GM12878 (cell line): ENCODE results near the gene ZNF574. TPM values are rescaled to one million over a fixed set of nuclear protein-coding genes. Genes with fewer than 3 reads are reported as not detected.
A peak's percentile ranks its signal among the peaks of the same experiment; 100 is the strongest.

Experiments used
- ATAC-seq: fragments of 200-7000 bp; cut with Tn5 transposase; 3 replicates; pipeline ENCODE4 v1.9.1; 2020; ENCODE audit warnings: mild to moderate bottlenecking, moderate library complexity
- BruUV-seq: library from RNA; stranded (reverse); fragments of 400-500 nt; replicated peaks from 2 replicates; lab custom pipeline; 2021; lab: Mats Ljungman, UMichigan
- CTCF ChIA-PET: fragments of 300-600 bp; sonication (Branson Sonifier 250); formaldehyde crosslinking; extraction: SDS; loops from one replicate; lab custom pipeline; 2021; ENCODE audit warnings: inconsistent platforms; lab: Yijun Ruan, JAX
- POLR2A ChIA-PET: fragments of 350-600 bp; formaldehyde crosslinking; extraction: SDS; loops from one replicate; lab custom pipeline; 2021; ENCODE audit warnings: inconsistent platforms; lab: Charles Lee
- RAD21 ChIA-PET: fragments of 300-600 bp; sonication (Branson Sonifier 250); formaldehyde crosslinking; loops from one replicate; lab custom pipeline; 2023; ENCODE audit warnings: antibody characterized with exemption; ENCODE audit not compliant: unreplicated experiment; lab: Charles Lee
- SMC1A ChIA-PET: fragments of 300-600 bp; sonication (Branson Sonifier 250); formaldehyde crosslinking; loops from one replicate; lab custom pipeline; 2023; ENCODE audit not compliant: unreplicated experiment, uncharacterized antibody; lab: Charles Lee
- DNase-seq: peaks from one replicate; pipeline ENCODE4 v3.0.0-alpha.2; 2011; ENCODE audit warnings: low read depth, low spot score
- FAIRE-seq: peaks from 3 replicates; lab custom pipeline; 2011; peaks lifted over from hg19 to GRCh38; lab: Jason Lieb, UNC
- H2AFZ ChIP-seq: 2 replicates; pipeline ENCODE4 v1.6.0; 2011; ENCODE audit warnings: low read depth, low read length, control low read depth; ENCODE audit not compliant: control insufficient read depth
- H3K27ac ChIP-seq: 2 replicates; pipeline ENCODE4 v1.5.1; 2011; ENCODE audit warnings: control low read depth; ENCODE audit not compliant: control insufficient read depth, insufficient read depth
- H3K27me3 ChIP-seq, 2 experiments: replicated peaks in 1 of 2; 2 replicates each; pipeline versions ENCODE4 v1.6.0 to v1.6.1; 2011; ENCODE audit warnings: low read length in 1 of 2; ENCODE audit not compliant: control insufficient read depth in 2 of 2, insufficient read depth in 2 of 2
- H3K36me3 ChIP-seq, 2 experiments: 2 replicates each; pipeline ENCODE4 v1.5.1; 2011; ENCODE audit warnings: low read length in 1 of 2; ENCODE audit not compliant: control insufficient read depth in 2 of 2, insufficient read depth in 2 of 2
- H3K4me1 ChIP-seq: 2 replicates; pipeline ENCODE4 v1.6.1; 2011; ENCODE audit warnings: mild to moderate bottlenecking, low read length, moderate library complexity, mixed read lengths; ENCODE audit not compliant: control insufficient read depth, insufficient read depth
- H3K4me2 ChIP-seq: 2 replicates; pipeline ENCODE4 v1.6.0; 2011; ENCODE audit warnings: control low read depth; ENCODE audit not compliant: control insufficient read depth, insufficient read depth
- H3K4me3 ChIP-seq: fragments of 200-600 bp; sonication (generic); 2 replicates; pipeline ENCODE4 v1.5.1; 2016
- H3K79me2 ChIP-seq: 2 replicates; pipeline ENCODE4 v1.6.0; 2011; ENCODE audit warnings: low read length; ENCODE audit not compliant: control insufficient read depth, insufficient read depth
- H3K9ac ChIP-seq: 2 replicates; pipeline ENCODE4 v1.8.0; 2011; ENCODE audit warnings: low read length, control low read depth, mixed read lengths; ENCODE audit not compliant: control insufficient read depth, insufficient read depth
- H3K9me3 ChIP-seq: replicated peaks from 3 replicates; pipeline ENCODE4 v1.5.1; 2011; ENCODE audit warnings: mild to moderate bottlenecking, low read length; ENCODE audit not compliant: control insufficient read depth, insufficient read depth
- H4K20me1 ChIP-seq: 2 replicates; pipeline ENCODE4 v1.6.0; 2011; ENCODE audit not compliant: control insufficient read depth, insufficient read depth
- ATF7 ChIP-seq: fragments of 450-650 bp; IDR thresholded peaks from 2 replicates; pipeline ENCODE4 v1.6.1; 2016; ENCODE audit warnings: low read depth, mild to moderate bottlenecking
- CBX3 ChIP-seq: fragments of 200-600 bp; sonication (generic); IDR thresholded peaks from 2 replicates; pipeline ENCODE4 v1.6.1; 2016; ENCODE audit warnings: low read depth, borderline replicate concordance
- E2F8 ChIP-seq: fragments of 450-650 bp; IDR thresholded peaks from 2 replicates; pipeline ENCODE4 v1.6.1; 2018; ENCODE audit warnings: mild to moderate bottlenecking, low read depth, moderate library complexity; ENCODE audit not compliant: partially characterized antibody
- FOXK2 ChIP-seq: fragments of 450-650 bp; IDR thresholded peaks from 2 replicates; pipeline ENCODE4 v1.6.1; 2017; ENCODE audit warnings: mild to moderate bottlenecking, moderate library complexity
- FOXM1 ChIP-seq: IDR thresholded peaks from 2 replicates; pipeline ENCODE4 v1.6.1; 2012; ENCODE audit warnings: low read depth, mild to moderate bottlenecking, inconsistent platforms, low read length, moderate library complexity
- NKRF ChIP-seq: fragments of 450-650 bp; conservative IDR thresholded peaks from 2 replicates; pipeline ENCODE4 v1.6.1; 2017; ENCODE audit warnings: mild to moderate bottlenecking, moderate library complexity
- NR2F1 ChIP-seq: fragments of 450-650 bp; conservative IDR thresholded peaks from 2 replicates; pipeline ENCODE4 v1.6.1; 2017; ENCODE audit warnings: mild to moderate bottlenecking
- PAX8 ChIP-seq: fragments of 450-650 bp; IDR thresholded peaks from 2 replicates; pipeline ENCODE4 v1.6.1; 2017; ENCODE audit warnings: mild to moderate bottlenecking, moderate library complexity
- SIX5 ChIP-seq: IDR thresholded peaks from 2 replicates; pipeline ENCODE4 v1.6.1; 2011; ENCODE audit warnings: mild to moderate bottlenecking, low read depth, low read length, moderate library complexity; ENCODE audit not compliant: severe bottlenecking
- SMC3 ChIP-seq: IDR thresholded peaks from 2 replicates; pipeline ENCODE4 v1.6.1; 2011; ENCODE audit warnings: low read length, improper control_type of control experiment, borderline replicate concordance
- TBL1XR1 ChIP-seq: IDR thresholded peaks from 2 replicates; pipeline ENCODE4 v1.6.1; 2012; ENCODE audit warnings: low read depth, low read length, improper control_type of control experiment
- ZBTB40 ChIP-seq: fragments of 450-650 bp; IDR thresholded peaks from 2 replicates; pipeline ENCODE4 v1.6.1; 2016; ENCODE audit warnings: mild to moderate bottlenecking, moderate library complexity, borderline replicate concordance
- WGBS: methylation state at CpG from one replicate; pipeline ENCODE4 v1.1.6; 2016; ENCODE audit warnings: low lambda C conversion rate; ENCODE audit not compliant: insufficient replicate concordance, insufficient coverage; ENCODE audit errors: missing lambda C conversion rate; 5-methylcytosine and 5-hydroxymethylcytosine counted together
- in situ Hi-C: fragments of 300-500 bp; cut with MboI; formaldehyde crosslinking; loops from 9 replicates; pipeline ENCODE4 v1.14.3; 2018; ENCODE audit warnings: mixed read lengths
- intact Hi-C: fragments of 100-400 bp; cut with micrococcal nuclease; formaldehyde crosslinking; loops from one replicate; pipeline ENCODE4 v1.14.2; 2022; ENCODE audit not compliant: unreplicated experiment
- polyA plus RNA-seq, 11 experiments: library from polyadenylated mRNA; depleted of rRNA in 4 of 11; unstranded in 6 of 11; stranded (reverse) in 5 of 11; fragments of >200 nt; fragmentation: Nextera tagmentation in 4 of 11; fragmentation: Illumina TruSeq in 1 of 11; extraction: Ambion mirVana in 4 of 11; extraction: Trizol in 1 of 11; gene quantifications; 1 replicate in 1 of 11; 2 replicates in 10 of 11; pipeline versions ENCODE4 v1.2.1 to v1.2.3, GENCODE V29; 2011 to 2016; ENCODE audit warnings: inconsistent platforms in 2 of 11, missing spikeins in 2 of 11, low read depth in 1 of 11
- total RNA-seq, 4 experiments: library from RNA; depleted of rRNA in 3 of 4; stranded (reverse); fragments of >200 nt in 3 of 4; fragmentation: Illumina TruSeq in 1 of 4; extraction: Trizol in 1 of 4; gene quantifications; 2 replicates each; pipeline versions ENCODE4 v1.2.1 to v1.2.3, GENCODE V29; 2013 to 2021

The ZNF574 gene
- total and polyA plus RNA-seq, 10 of the 15 experiments (the other 5 are each of a cell fraction or from before 2014, with no cell fraction given) = 0.32 to 25.6 (median 11.4) TPM

- BruUV-seq = no TSS peak
- no peak overlapping the region for H3K9ac ChIP-seq
- RAD21 ChIA-PET = interaction anchor here (0.7 to 5.2 kb wide), 18 partner anchors 11 to 324 kb away, joined by 3 to 57 read pairs (median 4); partner anchors contain the start of genes GSK3A and POU2F2
- H4K20me1 ChIP-seq = no peaks in the 10 kb centered on the region
- H2AFZ ChIP-seq = no peak overlapping the region
- DNase-seq (peak; percentile 72), FAIRE-seq (peak; percentile 88), ATAC-seq (peak; percentile 99)
- CTCF ChIA-PET = interaction anchor here (0.6 to 10.9 kb wide), 35 partner anchors 9 to 326 kb away, joined by 3 to 197 read pairs (median 4); partner anchors contain the start of genes DEDD2, GSK3A, PAFAH1B3 and POU2F2
- no peaks in the 10 kb centered on the region for H3K27me3 ChIP-seq
- H3K4me3 ChIP-seq = no peak overlapping the region
- SMC1A ChIA-PET = interaction anchor here (0.7 to 10.2 kb wide), 16 partner anchors 11 to 186 kb away, joined by 3 to 223 read pairs (median 5); partner anchors contain the start of genes GSK3A and POU2F2
- 0 out of 2 replicates have a peak overlapping the region, but pooled peaks have one; percentile 1 for H3K4me2 ChIP-seq
- no peaks in the 10 kb centered on the region; the same call in 1 of the 2 replicates for H3K79me2 ChIP-seq
- POLR2A ChIA-PET = interaction anchor here (0.6 to 4.0 kb wide), 5 partner anchors 11 to 134 kb away, joined by 3 to 18 read pairs (median 6); partner anchors contain the start of gene GSK3A
- peaks cover 31% of the 10 kb centered on the region for H3K4me1 ChIP-seq
- intact Hi-C loops (loop anchor here (1.0 to 10.0 kb wide), 5 partner anchors 25 to 326 kb away; partner anchors contain the start of gene MEGF8), in situ Hi-C loops (loop anchor here (5.0 kb wide), 1 partner anchor 79 kb away; no protein-coding TSS in a partner anchor)
- WGBS = 7% methylated on average over 16 of the region's 16 CpGs
- H3K36me3 ChIP-seq = peaks cover 8 to 19% of the 10 kb centered on the region in 2 experiments
- H3K9me3 ChIP-seq = no peaks in the 10 kb centered on the region
- H3K27ac ChIP-seq = no peak overlapping the region
- no peak for TF ChIP-seq NR2F1
- no peak for TF ChIP-seq NKRF
- TF ChIP-seq CBX3 = no peak
- TF ChIP-seq TBL1XR1 = no peak
- TF ChIP-seq ATF7 = no peak
- TF ChIP-seq FOXK2 = no peak
- TF ChIP-seq E2F8 = peak; percentile 43
- no peak for TF ChIP-seq SIX5
- TF ChIP-seq ZBTB40 = no peak
- no peak for TF ChIP-seq PAX8
- TF ChIP-seq FOXM1 = peak; percentile 69; the same call in 1 of the 2 replicates
- TF ChIP-seq SMC3 = peak; percentile 100
Observed at GRCh38 chr19:42108527-42109389, 32.8 kb downstream of the ZNF574 start.
